ENCODE measurements around the gene NANOS3.
"Not testable (repeated sequence)": the region's sequence is repeated elsewhere in the genome, so short reads cannot be mapped to it uniquely, and the experiment has no call there.

The NANOS3 gene

DNA sequence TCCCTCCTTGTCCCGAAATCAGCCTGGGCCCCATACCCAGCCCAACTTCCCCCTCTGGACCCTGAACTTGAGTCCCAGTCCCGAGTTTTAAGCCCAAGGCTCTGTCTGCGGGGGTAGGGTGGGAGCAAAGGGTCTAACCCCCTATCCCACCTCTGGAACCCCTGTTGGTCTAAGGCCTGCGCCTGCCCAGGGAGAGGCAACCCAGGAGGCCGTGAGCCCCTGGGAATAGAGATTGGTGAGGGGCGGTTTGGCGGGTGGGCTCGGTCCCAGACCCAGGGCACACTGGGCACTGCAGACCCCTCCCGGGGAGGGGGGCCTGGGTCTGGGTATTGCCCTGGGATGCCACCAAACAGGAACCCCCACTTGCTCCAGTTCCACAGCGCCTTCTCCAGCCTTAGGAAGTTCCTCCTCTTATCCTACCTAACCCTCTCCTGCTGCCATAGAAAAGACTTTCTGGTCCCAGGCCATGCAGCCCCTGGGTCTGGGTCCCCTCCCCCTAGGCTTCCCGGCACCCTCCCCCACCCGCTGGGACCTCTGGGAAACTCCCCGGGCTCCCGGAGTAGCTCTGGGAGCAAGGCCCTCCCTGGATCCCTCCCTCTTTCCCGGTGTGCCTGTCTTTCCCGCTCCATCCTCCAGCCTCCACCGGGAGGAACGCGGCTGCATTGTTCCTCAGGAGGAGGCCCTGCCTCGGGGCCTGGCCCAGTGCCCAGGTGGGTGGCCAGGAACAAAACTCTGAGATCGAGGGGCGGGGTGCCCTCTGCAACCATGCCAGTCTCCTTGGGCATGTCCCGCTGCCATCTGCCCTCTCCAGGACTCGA, 33.6 kb upstream of the NANOS3 start:
- no peak for DNase-seq

DNA sequence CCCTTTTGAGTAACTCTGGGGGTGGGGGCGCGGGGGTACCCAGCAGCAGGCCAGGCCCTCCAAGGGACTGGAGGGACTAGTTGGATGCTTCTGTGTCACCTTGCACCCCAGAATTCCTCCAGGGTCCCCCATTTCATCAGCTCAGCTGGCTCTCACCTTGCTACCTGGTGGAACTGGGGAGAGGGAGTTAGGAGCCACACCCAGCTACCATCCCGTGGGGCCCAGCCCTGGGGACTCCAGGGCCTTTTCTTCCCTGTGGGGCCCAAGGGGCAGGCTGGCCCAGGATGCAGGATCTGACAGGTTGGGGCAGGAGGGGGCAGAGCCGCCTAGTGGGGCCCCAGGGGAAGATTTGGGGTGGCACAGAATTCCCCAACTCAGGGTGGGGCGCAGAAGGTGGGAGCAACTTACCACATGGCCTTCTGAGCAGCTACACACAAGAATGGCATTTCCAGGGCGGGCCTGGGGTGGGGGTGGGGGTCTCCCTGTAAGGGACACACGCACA, 32.8 kb upstream of the NANOS3 start:
- no peak for DNase-seq

- DNase-seq, result peak; percentile 85
These were observed 30.2 kb upstream of the NANOS3 start for GRCh38 chr19:13846557-13847406.

DNA sequence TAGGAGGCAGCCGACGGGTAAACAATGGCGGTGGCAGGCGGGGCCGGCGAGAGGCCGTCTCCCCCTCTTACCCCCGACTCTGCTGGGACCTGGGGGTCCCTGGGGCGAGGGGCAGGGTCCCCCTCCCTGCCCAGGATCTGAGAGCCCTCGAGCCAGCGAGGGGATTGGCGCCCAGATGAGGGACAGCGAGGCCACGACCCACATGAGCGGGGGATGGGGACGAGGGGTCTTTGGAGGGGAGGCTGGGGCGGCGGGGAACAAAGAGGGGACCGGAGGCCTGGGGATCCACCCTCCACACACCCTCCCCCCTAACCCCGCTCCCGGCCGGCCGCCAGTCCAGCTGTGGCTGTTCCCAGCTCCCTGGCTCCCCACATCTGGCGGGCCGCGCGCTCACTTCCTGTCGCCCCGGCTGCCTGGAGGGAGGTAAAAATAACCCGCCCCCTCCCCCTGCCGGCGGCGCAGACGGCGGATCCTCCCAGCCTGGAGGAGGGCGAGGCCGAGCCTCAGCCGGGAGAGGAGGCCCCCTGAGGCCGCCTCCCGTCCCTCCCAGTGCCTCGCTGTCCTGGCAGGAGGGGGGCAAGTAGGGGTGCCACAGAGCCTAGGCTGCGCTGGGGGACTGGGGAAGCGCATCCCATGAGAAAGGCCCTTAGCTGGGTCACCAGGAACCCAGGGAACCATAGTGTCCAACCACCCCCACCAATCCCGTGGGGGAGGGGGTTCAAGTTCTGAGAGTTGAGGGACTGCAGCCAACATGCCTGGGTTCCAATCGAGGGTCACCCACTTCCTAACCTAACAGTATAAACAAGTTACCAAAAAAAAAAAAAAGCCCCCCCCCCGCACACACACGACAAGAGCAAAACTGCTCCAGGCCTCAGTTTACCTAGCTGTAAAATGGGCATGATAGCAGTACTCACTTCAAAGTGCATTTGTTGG, 29.3 kb upstream of the NANOS3 start:
- peak; percentile 45 for DNase-seq

GRCh38 chr19:13848340-13848677, 28.6 kb upstream of the NANOS3 start:
- no peak for DNase-seq

DNA sequence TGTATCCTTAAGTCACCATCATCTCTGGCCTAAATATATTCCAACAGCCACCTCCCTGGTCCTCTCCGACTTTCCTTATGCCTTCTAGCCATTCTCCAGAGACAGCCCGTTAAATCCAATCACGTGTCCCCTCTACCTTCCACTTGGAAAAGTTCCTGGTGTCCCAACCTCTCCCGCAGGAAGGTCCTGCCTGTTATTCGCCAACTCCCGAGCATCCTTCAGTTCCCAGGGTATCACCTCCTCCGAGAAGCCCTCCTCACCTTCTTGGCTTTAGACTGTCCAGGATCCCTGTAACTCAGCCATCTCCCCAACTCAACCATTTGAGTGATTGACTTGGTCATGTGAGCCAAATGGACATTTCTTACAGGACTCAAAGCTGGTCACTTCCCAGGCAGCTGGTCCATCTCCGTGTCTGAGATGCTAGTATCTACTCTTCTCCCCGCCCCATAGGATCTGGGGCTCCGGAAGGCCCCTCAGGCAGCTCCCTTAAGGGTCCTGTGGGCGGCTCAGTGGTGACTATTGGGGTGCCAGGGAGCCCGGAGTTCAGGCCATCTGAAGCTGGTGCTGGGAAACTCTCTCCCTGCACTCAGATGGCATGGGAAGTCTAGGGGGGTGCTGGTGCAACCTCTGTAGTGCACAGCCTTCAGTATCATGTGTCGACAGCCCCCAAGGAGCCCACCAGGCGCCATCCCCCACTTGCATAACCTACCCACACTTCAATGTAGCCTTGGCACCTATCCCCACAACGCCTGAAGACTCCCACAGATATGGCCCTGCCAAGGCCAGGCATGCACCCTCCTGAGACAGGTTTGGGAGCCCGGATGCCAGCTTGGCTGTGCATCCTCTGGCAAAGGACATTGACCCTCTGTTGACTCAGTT, 27.9 kb upstream of the NANOS3 start:
- DNase-seq, result no peak

DNA sequence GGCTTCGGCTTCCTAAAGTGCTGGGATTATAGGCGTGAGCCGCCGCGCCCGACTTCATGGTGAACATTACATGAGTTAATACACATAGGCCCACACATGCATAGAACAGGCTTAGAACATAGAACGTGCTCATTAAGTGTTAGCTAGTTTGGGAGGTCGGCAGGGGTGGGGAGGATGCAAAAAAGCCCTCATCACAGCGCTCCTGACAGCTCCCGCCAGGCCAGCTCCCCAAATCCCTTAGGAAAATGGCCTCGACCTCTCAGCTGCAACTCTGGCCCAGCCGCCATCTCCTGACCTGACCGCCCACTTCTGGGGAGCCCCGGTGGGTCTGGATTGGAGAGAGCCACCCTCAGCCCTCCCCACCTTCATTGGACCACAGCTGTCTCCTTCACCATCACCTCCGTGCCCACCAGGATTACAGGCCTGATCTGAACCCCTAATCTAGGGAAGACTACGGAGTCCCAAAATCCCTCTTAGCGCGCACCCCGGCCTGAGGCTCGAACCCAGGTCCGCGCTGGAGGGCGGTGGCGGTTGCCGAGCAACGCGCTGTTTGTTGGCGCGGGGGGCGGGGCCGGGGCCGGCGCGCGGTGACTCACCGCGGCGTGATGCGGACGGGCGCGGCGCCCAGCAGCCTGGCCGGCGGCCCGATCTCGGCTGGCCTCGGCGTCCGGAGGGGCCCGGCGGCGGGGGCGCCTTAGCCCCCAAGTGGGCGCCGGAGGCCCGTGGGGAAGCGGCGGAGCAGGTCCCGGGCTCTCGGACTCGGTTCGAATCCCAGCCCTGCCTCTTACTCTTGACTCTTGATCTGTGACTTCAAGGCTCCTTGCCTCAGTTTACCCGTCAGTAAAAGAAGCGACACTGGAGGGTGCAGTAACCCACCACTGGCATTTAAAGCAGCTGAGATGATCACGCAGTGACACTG, 26.7 kb upstream of the NANOS3 start:
- DNase-seq, result no peak

GRCh38 chr19:13850910-13851733, 25.8 kb upstream of the NANOS3 start:
- no peak for DNase-seq

DNA sequence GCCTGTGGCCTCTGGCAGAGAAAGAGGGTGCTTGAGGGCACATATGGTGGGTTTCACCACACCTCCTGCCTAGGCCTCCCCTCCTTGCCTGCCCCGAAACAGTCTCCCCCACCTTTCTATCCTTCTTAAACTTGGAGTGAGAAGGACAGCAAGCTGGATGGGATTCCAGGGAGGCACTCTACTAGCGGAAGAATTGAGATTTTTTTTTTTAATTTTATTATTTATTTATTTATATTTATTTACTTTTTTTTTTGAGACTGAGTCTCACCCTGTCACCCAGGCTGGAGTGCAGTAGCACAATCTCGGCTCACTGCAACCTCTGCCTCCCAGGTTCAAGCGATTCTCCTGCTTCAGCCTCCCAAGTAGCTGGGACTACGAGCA, 25.2 kb upstream of the NANOS3 start:
- not testable (repeated sequence) for DNase-seq

DNA sequence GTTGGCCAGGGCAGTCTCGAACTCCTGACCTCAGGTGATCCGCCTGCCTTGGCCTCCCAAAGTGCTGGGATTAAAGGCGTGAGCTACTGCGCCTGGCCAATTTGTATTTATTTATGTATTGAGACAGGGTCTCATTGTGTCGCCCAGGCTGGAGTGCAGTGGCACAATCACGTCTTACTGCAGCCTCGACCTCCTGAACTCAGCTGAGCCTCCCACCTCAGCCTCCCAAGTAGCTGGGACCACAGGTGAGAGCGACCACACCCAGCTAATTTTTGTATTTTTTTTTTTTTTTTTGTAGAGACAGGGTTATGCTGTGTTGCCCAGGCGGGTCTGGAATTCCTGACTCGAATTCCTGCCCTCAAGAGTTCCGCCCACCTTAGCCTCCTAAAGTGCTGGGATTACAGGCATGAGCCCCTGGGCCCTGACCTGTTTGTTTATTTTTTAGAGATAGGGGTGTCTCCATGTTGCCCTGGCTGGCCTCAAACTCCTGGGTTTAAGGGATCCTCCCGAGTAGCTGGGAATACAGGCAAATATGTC, 24.7 kb upstream of the NANOS3 start:
- not testable (repeated sequence) for DNase-seq

GRCh38 chr19:13856497-13856896, 20.4 kb upstream of the NANOS3 start:
- no peak for DNase-seq

GRCh38 chr19:13859361-13859880, 17.5 kb upstream of the NANOS3 start:
- no peak for DNase-seq

DNA sequence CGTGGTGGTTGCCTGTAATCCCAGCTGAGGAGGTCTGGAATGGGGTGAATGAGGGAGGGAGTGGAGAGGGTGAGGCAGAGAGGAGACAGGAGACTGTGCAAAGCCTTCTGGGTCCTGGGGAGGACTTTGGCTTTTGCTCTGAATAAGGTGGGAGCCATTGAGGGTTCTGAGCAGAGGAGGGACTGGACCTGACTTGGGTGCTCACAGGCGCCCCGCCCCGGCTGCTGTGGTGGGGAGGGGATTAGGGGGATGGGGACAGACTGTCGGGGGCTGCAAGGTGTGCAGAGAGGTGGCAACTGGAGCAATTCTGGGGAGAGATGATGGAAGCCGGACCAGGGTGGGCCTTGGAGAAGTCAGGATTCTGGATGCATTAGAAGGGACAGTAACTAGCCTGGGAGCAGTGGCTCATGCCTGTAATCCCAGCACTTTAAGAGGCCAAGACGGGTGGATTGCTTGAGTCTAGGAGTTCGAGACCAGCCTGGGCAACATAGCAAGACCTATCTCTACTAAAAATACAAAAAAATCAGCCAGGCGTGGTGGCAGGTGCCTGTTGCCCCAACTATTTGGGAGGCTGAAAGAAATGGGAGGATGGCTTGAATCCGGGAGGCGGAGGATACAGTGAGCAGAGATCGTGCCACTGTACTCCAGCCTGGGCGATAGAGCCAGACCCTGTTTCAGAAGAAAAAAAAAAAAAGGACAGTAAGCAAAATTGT, 16.1 kb upstream of the NANOS3 start:
- no peak for DNase-seq

GRCh38 chr19:13861392-13861713, 15.6 kb upstream of the NANOS3 start:
- DNase-seq, result no peak

DNA sequence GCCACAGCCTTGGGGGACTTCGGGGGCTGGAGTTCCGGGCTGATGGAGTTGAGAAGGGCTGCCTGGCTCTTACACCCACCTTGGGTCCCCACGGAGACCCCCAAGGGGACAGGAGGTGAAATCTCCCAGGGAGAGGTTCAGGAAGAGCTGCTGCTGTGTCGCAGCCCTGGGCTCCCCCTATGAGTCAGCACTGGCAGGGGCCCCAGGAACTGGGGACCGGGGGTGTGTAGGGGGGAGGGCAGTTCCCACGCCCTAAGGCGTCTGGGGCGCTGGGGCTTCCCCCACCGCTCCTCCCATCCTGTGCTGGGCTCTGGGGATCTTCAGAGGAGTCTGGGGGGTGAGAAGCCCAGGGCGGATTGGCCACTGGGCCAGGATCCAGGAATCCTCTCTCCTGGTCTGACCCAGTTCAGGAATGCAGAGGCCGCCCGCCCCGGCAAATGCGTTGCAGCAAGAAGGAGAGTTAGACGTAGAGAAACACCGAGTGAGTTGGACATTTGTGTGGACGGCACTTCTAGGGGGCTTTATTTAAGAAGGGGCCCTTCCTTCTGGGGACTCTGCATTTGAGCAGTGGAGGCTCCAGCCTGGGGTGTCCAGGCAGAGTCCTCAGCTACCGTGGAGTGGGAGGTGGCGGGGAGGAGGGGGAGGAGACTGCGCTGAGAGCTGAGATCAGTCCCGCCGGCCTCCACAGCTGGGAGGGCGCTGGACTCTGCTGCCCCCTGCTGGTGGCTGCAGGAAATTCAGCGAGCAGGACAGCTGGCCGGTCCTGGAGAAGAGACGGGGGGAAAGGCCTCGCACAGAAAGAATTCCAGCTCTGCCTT, 15.0 kb upstream of the NANOS3 start:
- peak; percentile 50 for DNase-seq

DNA sequence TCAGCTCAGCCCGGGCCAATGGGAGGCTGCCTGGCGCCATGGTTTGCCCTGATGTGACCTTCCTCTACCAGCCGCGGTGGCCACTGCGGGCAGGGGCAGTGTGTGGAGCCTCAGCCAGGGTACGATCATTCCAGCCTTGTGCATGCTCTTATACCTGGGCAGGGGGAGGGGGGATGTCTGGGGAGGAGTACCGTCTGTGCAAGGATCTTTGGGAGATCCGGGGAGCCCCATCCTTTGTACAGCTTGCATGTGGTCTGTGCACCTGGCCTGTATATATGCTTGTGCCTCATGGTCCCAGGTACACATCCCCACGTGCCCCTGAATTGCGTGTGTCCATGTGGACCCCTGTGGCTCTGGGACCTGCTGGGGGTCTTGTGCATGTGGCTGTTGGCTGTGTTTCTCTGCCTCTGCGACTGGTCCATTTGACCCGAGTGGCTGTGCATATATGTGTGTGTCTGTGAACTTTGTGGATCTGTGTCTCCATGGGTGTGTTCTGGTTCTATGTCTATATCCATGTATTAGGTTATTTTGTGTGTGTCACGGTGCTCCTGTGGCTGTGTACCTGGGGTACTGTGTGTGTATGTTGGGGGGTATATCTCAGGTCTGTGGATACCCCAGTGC, 12.8 kb upstream of the NANOS3 start:
- no peak for DNase-seq

All from SHP77 treated with DMSO at 0.1 percent for 48 hours (cell line).